HL-60 (cell line): Measurements from ENCODE around the gene ASCL5.

ENCODE experiments used
- DNase-seq, 2 experiments: peaks; one replicate each; pipeline ENCODE4 v3.0.0-alpha.2; 2010 to 2020; ENCODE audit warnings: low read depth in 1 of 2, low spot score in 1 of 2
- H3K27ac ChIP-seq: fragments of 250-450 bp; sonication (Bioruptor Pico); replicated peaks from 2 replicates; pipeline ENCODE4 v1.5.1; 2020; ENCODE audit warnings: mild to moderate bottlenecking, moderate library complexity
- H3K27me3 ChIP-seq: fragments of 250-450 bp; sonication (Bioruptor Pico); 2 replicates; pipeline ENCODE4 v1.5.1; 2021; ENCODE audit warnings: mild to moderate bottlenecking, moderate library complexity; ENCODE audit not compliant: insufficient read depth, poor library complexity, severe bottlenecking
- H3K4me3 ChIP-seq: replicated peaks from 2 replicates; pipeline ENCODE4 v1.5.1; 2011; ENCODE audit warnings: mild to moderate bottlenecking, control low read depth, low read length; ENCODE audit not compliant: insufficient read depth
- GABPA ChIP-seq: IDR thresholded peaks from 2 replicates; pipeline ENCODE4 v1.6.1; 2012; ENCODE audit warnings: low read depth
- POLR2AphosphoS5 ChIP-seq: IDR thresholded peaks from 2 replicates; pipeline ENCODE4 v1.6.1; 2012; ENCODE audit warnings: low read depth
- SPI1 ChIP-seq: IDR thresholded peaks from 2 replicates; pipeline ENCODE4 v1.6.1; 2012; ENCODE audit warnings: low read depth, mild to moderate bottlenecking, borderline replicate concordance
- TF ChIP-seq, protein P1 (sequence below): IDR thresholded peaks from 2 replicates; pipeline ENCODE4 v1.6.1; 2012; ENCODE audit warnings: low read depth; ENCODE audit not compliant: insufficient replicate concordance
- TF ChIP-seq, protein P2 (sequence below): IDR thresholded peaks from one replicate; pipeline ENCODE4 v1.5.1; 2011; ENCODE audit warnings: low read length, control low read depth, inconsistent platforms; ENCODE audit not compliant: insufficient read depth

Gene ASCL5

DNA sequence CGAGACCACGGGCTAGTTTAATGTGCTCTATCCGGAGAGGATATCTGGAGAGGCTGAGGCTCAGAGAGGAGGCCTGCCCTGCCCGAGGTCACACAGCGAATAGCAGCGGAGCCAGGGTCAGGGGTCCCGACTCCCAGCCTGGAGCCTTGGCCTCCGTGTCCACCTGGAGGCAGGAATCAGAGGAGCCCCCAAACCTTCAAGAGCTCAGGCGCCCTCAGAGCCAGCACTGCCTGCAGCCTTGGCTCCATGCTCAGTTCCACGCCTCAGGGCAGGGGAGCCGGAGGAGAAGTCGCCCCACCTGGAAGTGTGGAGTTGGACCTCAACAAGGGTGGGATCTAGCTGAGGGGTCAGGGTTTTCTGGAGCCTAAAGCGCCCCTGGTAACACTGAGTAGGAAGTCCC, 2.0 kb upstream of the ASCL5 start:
- no peak for DNase-seq
- TF ChIP-seq, protein P1, sequence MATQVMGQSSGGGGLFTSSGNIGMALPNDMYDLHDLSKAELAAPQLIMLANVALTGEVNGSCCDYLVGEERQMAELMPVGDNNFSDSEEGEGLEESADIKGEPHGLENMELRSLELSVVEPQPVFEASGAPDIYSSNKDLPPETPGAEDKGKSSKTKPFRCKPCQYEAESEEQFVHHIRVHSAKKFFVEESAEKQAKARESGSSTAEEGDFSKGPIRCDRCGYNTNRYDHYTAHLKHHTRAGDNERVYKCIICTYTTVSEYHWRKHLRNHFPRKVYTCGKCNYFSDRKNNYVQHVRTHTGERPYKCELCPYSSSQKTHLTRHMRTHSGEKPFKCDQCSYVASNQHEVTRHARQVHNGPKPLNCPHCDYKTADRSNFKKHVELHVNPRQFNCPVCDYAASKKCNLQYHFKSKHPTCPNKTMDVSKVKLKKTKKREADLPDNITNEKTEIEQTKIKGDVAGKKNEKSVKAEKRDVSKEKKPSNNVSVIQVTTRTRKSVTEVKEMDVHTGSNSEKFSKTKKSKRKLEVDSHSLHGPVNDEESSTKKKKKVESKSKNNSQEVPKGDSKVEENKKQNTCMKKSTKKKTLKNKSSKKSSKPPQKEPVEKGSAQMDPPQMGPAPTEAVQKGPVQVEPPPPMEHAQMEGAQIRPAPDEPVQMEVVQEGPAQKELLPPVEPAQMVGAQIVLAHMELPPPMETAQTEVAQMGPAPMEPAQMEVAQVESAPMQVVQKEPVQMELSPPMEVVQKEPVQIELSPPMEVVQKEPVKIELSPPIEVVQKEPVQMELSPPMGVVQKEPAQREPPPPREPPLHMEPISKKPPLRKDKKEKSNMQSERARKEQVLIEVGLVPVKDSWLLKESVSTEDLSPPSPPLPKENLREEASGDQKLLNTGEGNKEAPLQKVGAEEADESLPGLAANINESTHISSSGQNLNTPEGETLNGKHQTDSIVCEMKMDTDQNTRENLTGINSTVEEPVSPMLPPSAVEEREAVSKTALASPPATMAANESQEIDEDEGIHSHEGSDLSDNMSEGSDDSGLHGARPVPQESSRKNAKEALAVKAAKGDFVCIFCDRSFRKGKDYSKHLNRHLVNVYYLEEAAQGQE = no peak
- TF ChIP-seq SPI1 (no peak), GABPA (no peak), POLR2AphosphoS5 (no peak)
- TF ChIP-seq, protein P2, sequence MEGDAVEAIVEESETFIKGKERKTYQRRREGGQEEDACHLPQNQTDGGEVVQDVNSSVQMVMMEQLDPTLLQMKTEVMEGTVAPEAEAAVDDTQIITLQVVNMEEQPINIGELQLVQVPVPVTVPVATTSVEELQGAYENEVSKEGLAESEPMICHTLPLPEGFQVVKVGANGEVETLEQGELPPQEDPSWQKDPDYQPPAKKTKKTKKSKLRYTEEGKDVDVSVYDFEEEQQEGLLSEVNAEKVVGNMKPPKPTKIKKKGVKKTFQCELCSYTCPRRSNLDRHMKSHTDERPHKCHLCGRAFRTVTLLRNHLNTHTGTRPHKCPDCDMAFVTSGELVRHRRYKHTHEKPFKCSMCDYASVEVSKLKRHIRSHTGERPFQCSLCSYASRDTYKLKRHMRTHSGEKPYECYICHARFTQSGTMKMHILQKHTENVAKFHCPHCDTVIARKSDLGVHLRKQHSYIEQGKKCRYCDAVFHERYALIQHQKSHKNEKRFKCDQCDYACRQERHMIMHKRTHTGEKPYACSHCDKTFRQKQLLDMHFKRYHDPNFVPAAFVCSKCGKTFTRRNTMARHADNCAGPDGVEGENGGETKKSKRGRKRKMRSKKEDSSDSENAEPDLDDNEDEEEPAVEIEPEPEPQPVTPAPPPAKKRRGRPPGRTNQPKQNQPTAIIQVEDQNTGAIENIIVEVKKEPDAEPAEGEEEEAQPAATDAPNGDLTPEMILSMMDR = no peak
- Histone ChIP-seq H3K27ac (no peak overlapping the region), H3K27me3 (no peaks in the 10 kb centered on the region), H3K4me3 (no peak overlapping the region)

DNA sequence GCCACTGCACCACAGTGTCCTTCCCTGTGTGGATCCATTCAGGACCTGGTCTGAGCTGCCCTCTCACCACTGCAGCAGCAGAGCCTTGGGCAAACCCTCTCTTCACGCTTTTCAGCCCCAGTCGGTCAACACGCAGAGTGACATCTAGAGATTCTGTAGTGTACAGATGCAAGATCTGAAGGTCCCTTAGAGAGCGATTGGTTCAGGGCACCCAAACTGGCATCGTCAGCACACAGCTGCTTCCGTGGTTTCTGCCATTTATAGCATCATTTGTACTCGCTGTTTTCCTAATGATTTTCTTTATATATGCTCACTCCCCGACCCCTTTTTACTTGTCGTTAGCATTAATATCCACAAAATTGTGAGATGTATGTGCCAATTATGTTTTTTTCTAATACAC, 1.5 kb upstream of the ASCL5 start:
- H3K27ac ChIP-seq = no peak overlapping the region
- no peak for DNase-seq
- no peaks in the 10 kb centered on the region for H3K27me3 ChIP-seq
- no peak overlapping the region for H3K4me3 ChIP-seq
- TF ChIP-seq POLR2AphosphoS5 (no peak), GABPA (no peak), SPI1 (no peak)
- TF ChIP-seq, protein P2 = no peak
- TF ChIP-seq, protein P1 = no peak

DNA sequence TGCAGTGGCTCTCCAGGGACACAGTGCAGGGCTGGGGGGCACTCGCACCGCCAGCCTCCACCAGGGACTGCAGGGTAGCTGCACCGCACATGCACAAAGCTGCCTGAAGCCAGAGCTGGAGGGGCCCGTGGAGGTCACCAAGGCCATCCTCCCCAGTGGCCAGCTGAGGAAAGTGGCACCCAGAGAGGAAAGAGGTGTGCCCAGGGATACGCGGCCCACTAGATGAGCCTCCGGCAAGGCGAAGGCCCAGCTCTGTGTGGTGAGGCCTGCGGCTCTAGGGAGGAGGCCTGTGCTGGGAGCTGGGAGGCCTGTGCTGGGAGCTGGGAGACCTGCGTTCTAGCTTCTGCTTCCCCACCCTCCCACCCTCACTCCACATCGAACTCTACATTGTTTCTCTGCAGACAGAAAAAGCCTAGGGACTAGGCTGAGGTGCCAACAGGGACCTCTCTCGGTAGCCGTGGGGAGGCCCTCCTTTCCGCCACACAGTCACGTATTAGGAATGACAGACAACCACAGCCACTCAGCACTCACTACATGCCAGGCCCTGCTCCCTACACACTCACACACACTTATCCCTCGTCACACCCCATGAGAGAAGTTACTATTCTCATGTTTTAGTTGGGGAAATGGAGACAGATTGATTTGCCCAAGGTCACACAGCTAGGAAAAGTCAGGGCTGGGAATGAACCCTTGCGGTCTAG, 921 bp upstream of the ASCL5 start:
- Histone ChIP-seq H3K4me3 (no peak overlapping the region), H3K27ac (no peak overlapping the region), H3K27me3 (no peaks in the 10 kb centered on the region)
- TF ChIP-seq, protein P1 = no peak
- TF ChIP-seq, protein P2 = no peak
- TF ChIP-seq GABPA (no peak), POLR2AphosphoS5 (no peak), SPI1 (no peak)
- no peak for DNase-seq
